ENCODE data around the gene LEFTY1.
A peak's percentile ranks its signal among the peaks of the same experiment; 100 is the strongest.

The LEFTY1 gene

GRCh38 chr1:225847610-225848009 is 41.3 kb downstream of the LEFTY1 start:
- no peak for DNase-seq

- DNase-seq: no peak
Measured at GRCh38 chr1:225846331-225847310, 42.3 kb downstream of the LEFTY1 start.

- peak; percentile 32 to 64 for DNase-seq
Measured at GRCh38 chr1:225845571-225846259, 43.2 kb downstream of the LEFTY1 start.

- DNase-seq: no peak
Measured at GRCh38 chr1:225845097-225845496, 43.8 kb downstream of the LEFTY1 start.

GRCh38 chr1:225844236-225845061 is 44.5 kb downstream of the LEFTY1 start:
- no peak for DNase-seq

- DNase-seq: no peak
Measured at GRCh38 chr1:225843426-225843795, 45.5 kb downstream of the LEFTY1 start.

GRCh38 chr1:225842788-225843425 is 46.0 kb downstream of the LEFTY1 start:
- DNase-seq: no peak

- no peak for DNase-seq
Measured at GRCh38 chr1:225842074-225842473, 46.9 kb downstream of the LEFTY1 start.

GRCh38 chr1:225840713-225841112 is 48.2 kb downstream of the LEFTY1 start:
- DNase-seq: no peak

- DNase-seq: no peak
Measured at GRCh38 chr1:225840223-225840610, 48.7 kb downstream of the LEFTY1 start.

- no peak for DNase-seq
Measured at GRCh38 chr1:225838793-225839192, 50.2 kb downstream of the LEFTY1 start.

- DNase-seq: peak in 1 of 2 donors; percentile 36
Measured at GRCh38 chr1:225836296-225836695, 52.6 kb downstream of the LEFTY1 start.

Measured in inflammatory macrophage (primary cell).